Nephron (organoid): ENCODE results near the gene GNB2.

Source experiments
- H3K27ac Mint-ChIP-seq, 3 experiments: 2 replicates each; pipeline ENCODE4 v1.8.0; 2020; ENCODE audit warnings: mixed read lengths in 3 of 3, mild to moderate bottlenecking in 2 of 3, moderate library complexity in 1 of 3
- H3K27me3 Mint-ChIP-seq: 2 replicates; pipeline ENCODE4 v1.8.0; 2021; ENCODE audit warnings: low read depth, mild to moderate bottlenecking, moderate library complexity, mixed read lengths
- H3K36me3 Mint-ChIP-seq: 2 replicates; pipeline ENCODE4 v1.8.0; 2020; ENCODE audit warnings: low read depth, mixed read lengths
- H3K4me1 Mint-ChIP-seq: 2 replicates; pipeline ENCODE4 v1.8.0; 2020; ENCODE audit warnings: mixed read lengths
- H3K4me3 Mint-ChIP-seq, 3 experiments: 2 replicates each; pipeline ENCODE4 v1.8.0; 2020; ENCODE audit warnings: mild to moderate bottlenecking in 3 of 3, mixed read lengths in 3 of 3, moderate library complexity in 2 of 3
- H3K9me3 Mint-ChIP-seq: 2 replicates; pipeline ENCODE4 v1.8.0; 2020; ENCODE audit warnings: mixed read lengths
- TF ChIP-seq, protein P1 (sequence below), 3 experiments: fragments of 200-600 bp; sonication (generic); IDR thresholded peaks; one replicate each; pipeline ENCODE4 v1.5.0; 2021; ENCODE audit warnings: antibody characterized with exemption in 3 of 3; ENCODE audit not compliant: unreplicated experiment in 3 of 3

Gene GNB2

DNA sequence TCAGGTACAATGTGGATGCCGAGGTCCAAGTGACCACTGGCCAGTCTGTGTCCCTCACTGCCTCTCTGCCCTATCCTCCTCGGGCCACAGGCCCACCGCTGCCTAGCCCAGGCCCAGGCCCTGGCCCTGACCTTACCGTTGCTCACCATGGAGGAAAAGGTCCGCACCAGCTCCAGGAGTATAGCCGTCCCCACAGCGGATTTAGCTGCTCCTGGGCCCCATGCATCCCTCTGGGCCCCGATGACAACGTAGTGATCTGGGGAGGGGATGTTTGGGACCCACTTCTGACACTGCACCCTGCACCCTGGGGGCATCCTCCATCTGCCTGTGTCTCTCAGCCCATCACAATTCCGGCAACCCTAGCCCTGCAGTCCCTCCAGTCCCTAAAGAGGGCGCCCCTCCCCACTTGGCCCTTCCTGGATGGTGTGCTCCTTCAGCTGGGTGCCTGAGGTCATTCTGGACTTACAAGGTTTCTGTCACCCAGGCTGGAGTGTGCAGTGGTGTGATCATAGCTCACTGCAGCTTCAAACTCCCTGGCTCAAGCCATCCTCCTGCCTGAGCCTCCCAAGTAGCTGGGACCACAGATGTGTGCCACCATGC, 44.3 kb upstream of the GNB2 start:
- Mint-ChIP-seq H3K27me3 (peaks cover 40% of the 10 kb centered on the region), H3K4me1 (peaks cover 4% of the 10 kb centered on the region), H3K36me3 (no peaks in the 10 kb centered on the region), H3K4me3 (no peak overlapping the region), H3K9me3 (no peaks in the 10 kb centered on the region), H3K27ac (no peak overlapping the region)
- TF ChIP-seq, protein P1, sequence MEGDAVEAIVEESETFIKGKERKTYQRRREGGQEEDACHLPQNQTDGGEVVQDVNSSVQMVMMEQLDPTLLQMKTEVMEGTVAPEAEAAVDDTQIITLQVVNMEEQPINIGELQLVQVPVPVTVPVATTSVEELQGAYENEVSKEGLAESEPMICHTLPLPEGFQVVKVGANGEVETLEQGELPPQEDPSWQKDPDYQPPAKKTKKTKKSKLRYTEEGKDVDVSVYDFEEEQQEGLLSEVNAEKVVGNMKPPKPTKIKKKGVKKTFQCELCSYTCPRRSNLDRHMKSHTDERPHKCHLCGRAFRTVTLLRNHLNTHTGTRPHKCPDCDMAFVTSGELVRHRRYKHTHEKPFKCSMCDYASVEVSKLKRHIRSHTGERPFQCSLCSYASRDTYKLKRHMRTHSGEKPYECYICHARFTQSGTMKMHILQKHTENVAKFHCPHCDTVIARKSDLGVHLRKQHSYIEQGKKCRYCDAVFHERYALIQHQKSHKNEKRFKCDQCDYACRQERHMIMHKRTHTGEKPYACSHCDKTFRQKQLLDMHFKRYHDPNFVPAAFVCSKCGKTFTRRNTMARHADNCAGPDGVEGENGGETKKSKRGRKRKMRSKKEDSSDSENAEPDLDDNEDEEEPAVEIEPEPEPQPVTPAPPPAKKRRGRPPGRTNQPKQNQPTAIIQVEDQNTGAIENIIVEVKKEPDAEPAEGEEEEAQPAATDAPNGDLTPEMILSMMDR (IDR thresholded peaks at IDR 0.05; ENCODE audit: unreplicated experiment in 3 of 3) = no peak

DNA sequence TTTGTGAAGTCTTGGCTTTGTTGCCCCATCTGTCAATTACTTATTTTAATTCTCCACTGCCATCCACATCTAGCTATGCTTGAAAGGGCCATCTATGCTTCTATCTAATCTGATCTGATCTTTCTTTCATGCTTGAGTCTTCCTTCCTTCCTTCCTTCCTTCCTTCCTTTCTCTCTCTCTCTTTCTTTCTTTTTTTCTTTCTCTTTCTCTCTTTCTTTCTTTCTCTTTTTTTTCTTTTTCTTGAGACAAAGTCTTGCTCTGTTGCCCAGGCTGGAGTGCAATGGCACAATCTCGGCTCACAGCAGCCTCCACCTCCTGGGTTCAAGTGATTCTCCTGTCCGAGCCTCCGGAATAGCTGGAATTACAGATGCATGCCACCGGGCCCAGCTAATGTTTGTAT, 43.5 kb upstream of the GNB2 start:
- TF ChIP-seq, protein P1 (IDR thresholded peaks at IDR 0.05; ENCODE audit: unreplicated experiment in 3 of 3) = no peak
- Mint-ChIP-seq H3K4me3 (peak overlapping the region in 1 of 3 experiments; percentile 21), H3K36me3 (no peaks in the 10 kb centered on the region), H3K27ac (no peak overlapping the region), H3K9me3 (no peaks in the 10 kb centered on the region), H3K27me3 (peaks cover 45% of the 10 kb centered on the region), H3K4me1 (peaks cover 5% of the 10 kb centered on the region)

DNA sequence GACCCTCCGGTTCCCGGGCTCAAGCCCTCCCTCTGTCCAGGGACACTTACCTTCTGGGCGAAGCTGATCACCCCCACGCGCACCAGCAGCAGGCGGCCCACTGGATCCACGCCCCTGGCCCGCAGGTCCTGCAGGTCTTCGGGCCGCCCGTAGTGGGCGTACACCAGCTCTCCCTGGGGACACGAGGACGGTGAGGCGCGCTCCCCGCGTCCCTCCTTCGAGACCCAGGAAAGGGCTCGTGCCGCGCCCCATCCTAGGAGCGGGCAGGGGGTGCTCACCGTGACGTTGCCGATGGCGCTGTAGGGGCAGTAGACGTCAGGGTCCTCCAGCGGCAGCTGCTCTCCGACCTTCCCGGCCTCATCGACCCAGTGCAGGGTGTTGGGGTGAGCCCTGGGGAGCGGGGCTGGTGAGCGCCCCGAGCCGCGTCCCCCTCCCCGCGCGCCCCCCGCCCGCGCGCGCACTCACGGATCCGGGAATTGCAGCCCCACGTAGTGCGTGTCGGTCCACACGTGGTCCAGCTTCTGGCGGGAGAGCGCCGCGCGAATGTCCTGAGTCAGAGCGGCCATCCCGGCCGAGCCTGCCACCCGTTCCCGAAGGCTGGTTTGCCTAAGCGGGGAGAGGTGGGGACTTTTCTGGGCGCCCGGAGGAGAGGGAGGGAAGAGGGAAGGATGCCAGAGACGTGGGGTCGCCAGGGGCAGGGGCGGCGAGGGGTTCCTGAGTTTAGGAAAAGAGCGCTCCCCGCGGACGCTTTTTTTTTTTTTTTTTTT, 40.4 kb upstream of the GNB2 start:
- Mint-ChIP-seq H3K27ac (no peak overlapping the region), H3K4me1 (peaks cover 5% of the 10 kb centered on the region), H3K27me3 (peaks cover 57% of the 10 kb centered on the region), H3K4me3 (peak overlapping the region; percentile 76 to 79 (median 78)), H3K9me3 (no peaks in the 10 kb centered on the region), H3K36me3 (no peaks in the 10 kb centered on the region)
- TF ChIP-seq, protein P1 (IDR thresholded peaks at IDR 0.05; ENCODE audit: unreplicated experiment in 3 of 3) = peak; percentile 28 to 35 (median 29)

DNA sequence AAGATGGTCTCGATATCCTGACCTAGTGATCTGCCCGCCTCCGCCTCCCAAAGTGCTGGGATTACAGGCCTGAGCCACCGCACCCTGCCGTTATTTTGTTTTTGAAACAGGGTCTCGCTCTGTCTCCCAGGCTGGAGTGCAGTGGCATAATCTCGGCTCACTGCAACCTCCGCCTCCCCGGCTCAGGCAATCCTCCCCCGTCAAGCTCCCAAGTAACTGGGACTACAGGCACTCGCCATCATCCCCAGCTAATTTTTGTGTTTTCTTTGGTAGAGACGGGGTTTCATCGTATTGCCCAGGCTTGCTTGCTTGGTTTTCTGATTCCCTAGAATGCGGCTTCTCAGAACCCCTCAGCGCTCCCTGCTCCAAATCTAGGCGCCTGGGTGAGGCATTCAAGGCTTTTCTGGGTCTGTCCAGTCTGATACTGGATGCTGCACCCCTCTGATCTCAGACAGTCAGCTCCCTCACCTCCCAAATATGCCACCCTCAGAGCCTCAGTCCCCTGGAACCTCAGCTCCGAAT, 33.5 kb upstream of the GNB2 start:
- Mint-ChIP-seq H3K27me3 (peaks cover 23% of the 10 kb centered on the region), H3K36me3 (no peaks in the 10 kb centered on the region), H3K27ac (no peak overlapping the region), H3K4me1 (no peaks in the 10 kb centered on the region), H3K9me3 (no peaks in the 10 kb centered on the region), H3K4me3 (no peak overlapping the region)
- TF ChIP-seq, protein P1 (IDR thresholded peaks at IDR 0.05; ENCODE audit: unreplicated experiment in 3 of 3) = no peak

DNA sequence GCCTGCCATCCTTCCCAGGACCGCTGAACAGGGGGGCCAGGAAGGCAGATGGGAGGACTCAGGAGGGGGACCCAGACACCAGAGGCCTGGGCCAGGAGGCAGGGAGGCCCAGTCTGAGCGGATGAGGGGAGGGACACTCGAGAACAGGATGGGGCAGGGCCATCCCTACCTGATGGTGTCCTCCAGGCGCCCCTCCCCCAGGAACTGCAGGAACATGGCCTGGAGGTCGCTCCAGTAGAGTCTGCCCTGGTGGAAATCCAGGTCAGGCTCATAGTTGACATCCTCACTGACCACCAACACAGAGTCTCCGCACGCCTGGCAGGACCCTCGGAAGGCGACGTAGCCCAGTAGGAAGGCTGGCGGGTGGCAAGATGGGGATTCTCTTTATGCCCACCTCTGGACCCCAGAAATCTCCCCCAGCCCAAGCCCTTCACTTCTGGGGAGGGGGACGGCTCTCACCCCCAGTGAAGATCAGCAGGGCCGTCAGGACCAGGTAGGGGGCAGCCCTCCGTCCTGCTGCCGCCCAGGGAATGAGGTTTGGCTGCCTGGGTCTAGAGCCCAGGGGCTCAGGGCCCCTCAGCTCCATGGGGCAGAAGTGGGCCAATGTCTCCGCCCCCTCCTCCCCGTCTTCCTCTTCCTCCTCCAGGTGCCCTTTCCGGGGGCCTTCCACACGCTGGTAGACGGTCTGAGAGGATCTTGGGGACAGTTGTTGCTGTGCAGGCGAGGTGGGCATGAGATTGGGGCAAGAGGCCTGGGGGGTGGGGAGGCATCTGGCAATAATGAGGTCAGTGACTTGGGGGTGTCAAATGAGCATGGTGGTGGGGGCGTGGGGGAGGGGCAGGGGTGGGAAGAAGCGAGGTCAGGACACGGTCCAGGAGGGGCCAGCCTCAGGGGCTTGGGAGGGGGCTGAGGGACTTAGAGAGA, 32.8 kb upstream of the GNB2 start:
- Mint-ChIP-seq H3K9me3 (no peaks in the 10 kb centered on the region), H3K27ac (no peak overlapping the region), H3K27me3 (peaks cover 25% of the 10 kb centered on the region), H3K4me3 (no peak overlapping the region), H3K36me3 (no peaks in the 10 kb centered on the region), H3K4me1 (no peaks in the 10 kb centered on the region)
- TF ChIP-seq, protein P1 (IDR thresholded peaks at IDR 0.05; ENCODE audit: unreplicated experiment in 3 of 3) = no peak
